ENCODE data around the gene BRAT1.

DNA sequence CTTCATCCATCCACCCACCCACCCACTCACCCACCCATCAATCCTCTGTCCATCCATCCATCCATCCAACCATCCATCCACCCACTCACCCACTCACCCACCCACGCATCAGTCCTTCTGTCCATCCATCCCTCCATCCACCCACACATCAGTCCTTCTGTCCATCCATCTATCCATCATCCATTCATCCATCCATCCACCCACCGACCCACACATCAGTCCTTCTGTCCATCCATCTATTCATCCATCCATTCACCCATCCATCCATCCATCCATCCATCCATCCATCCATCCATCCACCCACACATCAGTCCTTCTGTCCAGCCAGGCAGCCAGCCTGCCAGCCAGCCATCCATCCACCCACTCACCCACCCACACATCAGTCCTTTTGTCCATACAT lies 63.3 kb downstream of the BRAT1 start:
- TF ChIP-seq, protein P1, sequence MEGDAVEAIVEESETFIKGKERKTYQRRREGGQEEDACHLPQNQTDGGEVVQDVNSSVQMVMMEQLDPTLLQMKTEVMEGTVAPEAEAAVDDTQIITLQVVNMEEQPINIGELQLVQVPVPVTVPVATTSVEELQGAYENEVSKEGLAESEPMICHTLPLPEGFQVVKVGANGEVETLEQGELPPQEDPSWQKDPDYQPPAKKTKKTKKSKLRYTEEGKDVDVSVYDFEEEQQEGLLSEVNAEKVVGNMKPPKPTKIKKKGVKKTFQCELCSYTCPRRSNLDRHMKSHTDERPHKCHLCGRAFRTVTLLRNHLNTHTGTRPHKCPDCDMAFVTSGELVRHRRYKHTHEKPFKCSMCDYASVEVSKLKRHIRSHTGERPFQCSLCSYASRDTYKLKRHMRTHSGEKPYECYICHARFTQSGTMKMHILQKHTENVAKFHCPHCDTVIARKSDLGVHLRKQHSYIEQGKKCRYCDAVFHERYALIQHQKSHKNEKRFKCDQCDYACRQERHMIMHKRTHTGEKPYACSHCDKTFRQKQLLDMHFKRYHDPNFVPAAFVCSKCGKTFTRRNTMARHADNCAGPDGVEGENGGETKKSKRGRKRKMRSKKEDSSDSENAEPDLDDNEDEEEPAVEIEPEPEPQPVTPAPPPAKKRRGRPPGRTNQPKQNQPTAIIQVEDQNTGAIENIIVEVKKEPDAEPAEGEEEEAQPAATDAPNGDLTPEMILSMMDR (conservative IDR thresholded peaks at IDR 0.05 in 1 of 2, IDR thresholded peaks at IDR 0.05 in 1 of 2; ENCODE audit: low read depth in 1 of 2, low read length in 2 of 2) = no peak
- no peak for TF ChIP-seq EZH2 (IDR thresholded peaks at IDR 0.05; ENCODE audit: low read length, missing control alignments)

All from fibroblast of lung (primary cell).